ENCODE results near the gene ZNF32.
"Not testable (repeated sequence)": the region's sequence is repeated elsewhere in the genome, so short reads cannot be mapped to it uniquely, and the experiment has no call there.

ZNF32 gene

DNA sequence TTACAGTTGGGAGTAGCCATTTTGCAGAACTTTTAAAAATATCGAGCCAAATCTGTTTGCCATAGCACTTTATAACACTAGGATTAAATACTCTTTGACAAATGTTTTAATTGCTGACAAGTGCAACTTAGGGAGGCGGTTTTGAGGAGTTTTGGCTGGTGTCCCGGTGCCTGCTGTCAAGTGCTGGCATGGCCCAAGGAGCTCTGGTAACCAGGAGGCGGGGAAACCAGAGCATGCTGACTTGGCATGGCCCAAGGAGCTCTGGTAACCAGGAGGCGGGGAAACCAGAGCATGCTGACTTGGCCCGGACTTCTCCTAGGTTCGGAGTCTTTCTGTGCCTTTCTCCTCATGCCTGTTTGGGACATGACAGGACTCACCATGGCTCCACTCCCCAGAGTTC, 30.8 kb upstream of the ZNF32 start:
- DNase-seq, result no peak

DNA sequence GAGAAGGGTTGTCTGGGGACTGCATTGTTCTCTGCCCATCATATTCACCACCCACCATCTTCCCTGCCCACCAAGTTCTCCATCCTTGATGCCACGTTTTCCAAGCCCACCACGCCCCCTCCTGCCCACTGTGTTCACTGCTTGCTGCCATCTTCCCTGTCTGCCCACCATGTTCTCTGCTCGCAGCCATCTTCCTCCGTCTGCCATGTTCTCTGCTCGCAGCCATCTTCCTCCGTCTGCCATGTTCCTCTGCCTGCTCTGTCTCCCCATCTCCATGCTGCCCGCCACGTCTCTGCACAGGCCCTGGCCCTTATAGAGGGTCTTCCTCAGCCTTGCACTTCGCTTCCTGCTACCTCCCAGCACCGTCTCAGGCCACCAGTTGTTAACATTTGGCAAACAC, 30.0 kb upstream of the ZNF32 start:
- DNase-seq, result no peak

DNA sequence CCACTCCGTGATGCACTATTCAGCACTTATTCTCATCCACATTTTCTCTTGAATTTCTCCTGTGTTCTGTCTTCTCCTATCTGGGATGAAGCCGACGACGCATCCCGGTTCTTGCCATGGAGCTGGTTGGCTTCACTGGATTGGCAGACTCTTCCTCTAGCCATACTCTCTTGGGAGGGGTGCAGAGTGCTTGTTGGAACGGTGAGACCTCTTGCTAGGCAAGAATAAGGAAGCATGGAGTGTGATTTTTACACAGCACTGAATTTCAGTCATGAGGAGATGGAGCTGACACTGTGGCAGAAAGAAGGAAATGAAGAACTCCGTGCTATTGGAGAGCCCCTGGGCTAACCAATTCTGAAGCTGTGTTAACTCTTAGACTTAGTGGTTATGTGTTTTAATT, 28.2 kb upstream of the ZNF32 start:
- DNase-seq, result no peak

DNA sequence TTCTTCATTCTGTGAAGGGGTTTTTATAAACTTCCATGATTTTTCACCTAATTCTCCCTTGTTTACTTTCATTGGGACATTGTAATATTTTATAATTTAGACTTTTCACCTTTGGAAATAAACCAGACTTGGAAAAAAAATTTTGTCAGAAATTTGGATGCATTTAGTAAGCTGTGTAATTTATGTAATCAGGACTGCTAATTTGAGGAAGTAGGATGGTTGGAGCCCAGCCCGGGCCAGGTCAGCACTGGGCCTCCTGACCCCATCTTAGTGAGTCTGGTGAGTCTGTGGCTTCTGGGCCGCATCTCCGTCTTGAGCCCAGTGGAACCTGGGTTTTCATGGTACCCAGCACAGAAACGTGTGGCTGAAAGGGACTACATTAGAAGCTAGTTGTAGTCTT, 27.6 kb upstream of the ZNF32 start:
- DNase-seq, result no peak

DNA sequence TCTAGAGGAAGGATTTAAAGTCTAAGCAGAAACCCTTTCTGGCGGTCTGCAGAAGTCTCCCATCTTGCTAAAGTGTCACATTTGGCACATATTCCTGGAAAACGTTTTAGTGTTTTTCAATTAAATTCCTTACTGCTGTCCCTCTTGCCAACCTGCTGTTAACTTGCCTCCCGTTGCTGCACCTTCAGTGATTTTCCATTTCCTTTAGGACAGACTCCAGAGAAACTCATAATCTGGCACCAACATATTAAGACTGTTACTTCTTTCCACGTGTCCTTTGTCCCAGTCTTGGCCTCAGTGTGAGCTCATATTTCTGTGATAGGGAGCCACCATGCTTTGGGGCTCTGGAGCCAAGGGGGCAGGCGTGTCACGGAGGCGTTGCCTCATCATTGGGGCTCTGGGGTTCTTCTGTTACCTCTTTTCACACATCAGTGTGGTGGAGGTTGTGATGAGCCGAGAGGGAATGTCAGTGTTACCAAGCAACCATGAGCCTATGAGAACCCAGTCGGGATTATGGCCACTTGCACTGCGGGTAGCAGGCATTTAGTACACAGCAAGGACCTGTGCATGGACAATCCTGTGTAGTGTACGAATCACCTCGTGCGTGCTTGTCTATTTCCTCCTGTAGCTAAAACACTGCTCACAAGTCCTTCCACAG, 26.0 kb upstream of the ZNF32 start:
- no peak for DNase-seq

DNA sequence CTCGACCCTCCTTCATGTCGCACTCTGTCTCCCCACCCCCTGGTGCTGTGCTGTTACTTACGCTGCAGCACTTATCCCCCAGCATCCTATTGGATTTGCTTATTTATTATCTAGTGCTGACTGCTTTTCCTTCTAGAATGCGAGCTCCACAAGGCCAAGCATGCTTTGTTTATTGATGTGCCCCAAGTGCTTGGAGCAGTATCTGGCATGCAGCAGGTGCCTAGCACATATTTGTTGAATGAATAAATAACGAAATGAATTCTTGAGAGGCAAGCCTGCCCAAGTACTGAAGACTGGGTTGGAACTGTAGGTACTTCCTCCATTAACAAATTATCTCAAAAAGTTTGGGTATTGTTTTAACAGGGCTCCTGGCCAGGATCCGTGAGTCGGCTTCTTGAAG, 24.8 kb upstream of the ZNF32 start:
- no peak for DNase-seq

DNA sequence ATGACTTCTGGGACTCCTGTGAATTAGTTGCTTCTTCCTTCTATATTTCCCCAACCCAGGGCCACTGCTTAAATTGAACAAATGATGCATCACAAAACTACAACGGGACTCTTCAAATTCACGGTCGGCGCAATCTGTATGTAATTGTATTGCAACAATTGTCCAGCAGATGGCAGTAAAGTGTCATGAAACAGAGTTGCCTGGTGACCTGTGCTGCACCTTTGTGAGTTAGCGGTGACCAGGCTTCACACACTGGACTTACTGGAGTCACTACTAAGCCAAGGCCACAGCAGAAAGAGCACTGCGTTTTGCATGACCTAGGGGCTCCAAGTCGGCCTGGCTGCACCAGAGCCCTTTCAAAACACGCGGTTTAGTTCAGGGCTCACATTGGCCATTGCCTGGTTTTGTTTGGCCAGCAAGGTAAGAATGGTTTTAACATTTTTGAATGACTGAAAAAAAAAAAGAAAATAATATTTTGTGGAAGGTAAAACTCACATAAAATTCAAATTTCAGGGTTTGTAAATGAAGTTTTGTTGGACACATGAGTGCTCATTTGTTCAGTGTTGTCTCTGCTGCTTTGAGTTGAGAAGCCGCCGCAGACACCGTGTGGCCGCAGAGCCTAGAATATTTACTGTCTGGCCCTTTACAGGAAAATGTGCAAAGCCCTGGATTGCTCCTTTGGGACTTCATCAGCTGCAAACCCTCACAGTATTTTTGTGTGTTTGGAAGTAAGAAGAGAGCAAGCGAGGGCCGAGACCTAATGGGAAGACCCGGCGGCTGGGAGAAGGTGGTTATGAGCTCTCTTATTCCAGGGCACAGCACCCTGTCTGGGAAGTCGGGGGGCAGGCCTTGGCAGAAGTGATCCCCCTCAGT, 23.2 kb upstream of the ZNF32 start:
- DNase-seq, result no peak

DNA sequence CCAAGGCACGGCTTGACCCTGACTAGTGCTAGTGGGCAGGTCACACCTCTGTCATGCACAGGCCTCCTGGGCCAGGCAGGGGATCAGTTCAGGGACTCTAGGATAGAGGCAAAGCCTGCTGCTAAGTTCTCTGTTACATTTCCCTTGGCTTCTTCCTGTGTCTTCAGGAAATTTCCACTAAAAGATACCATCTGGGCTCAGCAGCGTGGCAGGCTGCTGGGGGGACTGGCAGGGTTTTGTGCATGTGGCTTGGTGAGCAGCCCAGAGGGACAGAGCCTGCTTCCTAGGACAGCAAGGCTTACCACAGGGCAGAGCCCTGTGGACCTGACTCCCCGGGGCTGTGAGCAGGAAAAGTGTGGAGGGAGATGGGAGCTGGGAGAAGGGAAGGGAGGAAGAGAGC, 20.7 kb upstream of the ZNF32 start:
- DNase-seq, result no peak

DNA sequence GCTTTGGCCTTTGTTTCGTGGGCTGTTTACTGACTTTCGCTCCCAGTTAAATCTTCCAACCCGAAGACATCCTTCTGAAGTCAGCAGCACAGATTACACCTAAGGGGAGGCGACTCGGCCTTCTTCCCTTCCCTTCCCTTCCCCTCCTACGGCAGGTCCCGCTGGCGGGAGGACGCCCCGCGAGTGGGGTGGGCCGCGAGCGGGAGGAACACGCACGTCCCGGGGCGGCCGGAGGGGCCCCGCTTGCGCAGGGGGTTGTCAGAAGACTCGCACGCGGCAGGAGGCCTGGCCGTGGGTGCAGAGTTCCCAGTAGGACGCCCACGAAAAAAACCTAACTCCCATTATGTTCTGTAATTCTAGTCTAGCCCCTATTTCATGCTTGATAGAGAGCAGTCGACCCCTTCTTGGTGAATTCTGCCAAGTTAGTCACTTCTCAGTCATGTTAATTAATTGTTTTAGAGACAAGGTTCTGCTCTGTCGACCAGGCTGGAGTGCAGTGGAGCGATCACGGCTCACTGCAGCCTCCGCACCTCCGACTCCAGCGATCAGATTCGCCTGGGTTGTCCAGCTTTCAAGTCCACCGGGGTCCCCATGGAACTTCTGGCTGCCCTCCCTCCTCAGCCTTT, 19.2 kb upstream of the ZNF32 start:
- DNase-seq, result no peak

DNA sequence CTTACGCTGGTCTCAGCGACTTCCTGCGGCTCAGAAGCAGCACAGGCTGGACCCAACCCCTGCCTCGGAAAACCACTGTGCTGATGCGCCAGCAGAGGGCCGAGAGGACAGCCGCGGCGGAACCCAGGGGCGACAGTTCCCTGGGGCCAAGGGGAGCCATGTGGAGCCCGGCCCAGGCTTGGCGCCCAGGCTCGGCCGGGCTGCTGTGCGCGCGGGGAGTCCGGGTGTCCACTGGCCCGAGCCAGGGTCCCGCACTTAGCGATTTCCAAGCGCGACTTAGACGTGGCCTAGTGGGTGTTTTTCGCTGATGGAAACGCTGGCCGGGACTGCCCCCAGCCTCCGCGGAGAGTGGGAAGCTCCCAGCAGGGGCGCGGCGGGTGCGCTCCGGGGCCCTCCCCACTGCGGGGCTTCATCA, 18.6 kb upstream of the ZNF32 start:
- DNase-seq, result no peak

DNA sequence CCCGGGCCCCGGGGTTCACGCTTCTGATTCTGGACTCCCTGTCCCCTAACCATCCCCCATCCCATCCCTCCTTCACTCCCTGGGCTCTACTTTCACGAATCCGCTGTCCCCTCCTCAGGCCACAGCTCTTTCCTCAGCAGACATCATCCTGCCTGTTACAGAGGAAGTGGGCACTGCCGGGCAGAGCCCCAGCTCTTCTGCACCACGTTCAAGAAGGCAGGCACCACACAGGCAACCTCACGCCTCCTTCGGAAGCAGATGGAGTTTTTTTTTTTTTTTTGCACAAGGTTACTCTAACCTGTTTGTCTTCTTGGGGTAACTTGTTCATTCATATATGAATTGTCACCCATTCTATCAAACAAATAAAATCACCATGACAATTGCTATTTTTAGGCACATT, 17.9 kb upstream of the ZNF32 start:
- DNase-seq, result no peak

DNA sequence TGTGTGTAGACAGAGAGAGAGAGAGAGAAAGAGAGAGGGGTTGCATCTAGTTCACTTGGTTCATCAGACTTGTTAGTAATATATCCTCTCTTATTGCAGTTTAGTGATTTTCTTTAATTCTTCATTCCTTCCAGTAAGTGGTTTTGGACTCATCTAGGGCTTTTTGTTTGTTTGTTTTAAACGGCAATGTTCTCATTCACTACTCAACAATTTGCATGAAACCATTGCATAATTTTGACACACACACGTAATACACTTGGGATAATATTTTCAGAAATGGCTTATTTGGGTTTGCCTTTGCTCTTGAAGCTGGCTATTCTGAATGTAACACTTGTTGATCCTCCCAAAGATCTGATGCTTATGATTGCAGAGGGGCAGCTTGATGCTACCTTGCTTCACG, 16.4 kb upstream of the ZNF32 start:
- no peak for DNase-seq

DNA sequence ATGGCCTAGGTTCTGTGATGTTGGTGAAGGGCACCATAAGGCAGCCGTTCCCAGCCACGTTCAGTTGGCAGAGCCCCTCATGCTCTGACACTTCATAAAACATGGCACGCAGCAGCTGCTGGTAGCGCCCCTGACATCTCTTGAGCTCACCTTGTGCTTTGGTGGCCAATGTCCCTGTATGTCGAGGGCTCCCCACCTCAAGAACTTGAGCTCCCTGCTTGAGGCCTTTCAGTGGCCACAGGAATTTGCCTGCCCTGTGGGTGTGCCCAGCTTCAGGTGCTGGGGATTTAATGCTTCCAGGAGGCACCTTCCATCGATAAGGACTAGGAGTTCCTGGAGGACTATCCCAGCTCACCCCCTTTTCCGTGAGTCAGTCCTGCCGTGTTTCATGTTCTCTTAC, 9.5 kb upstream of the ZNF32 start:
- DNase-seq, result no peak

DNA sequence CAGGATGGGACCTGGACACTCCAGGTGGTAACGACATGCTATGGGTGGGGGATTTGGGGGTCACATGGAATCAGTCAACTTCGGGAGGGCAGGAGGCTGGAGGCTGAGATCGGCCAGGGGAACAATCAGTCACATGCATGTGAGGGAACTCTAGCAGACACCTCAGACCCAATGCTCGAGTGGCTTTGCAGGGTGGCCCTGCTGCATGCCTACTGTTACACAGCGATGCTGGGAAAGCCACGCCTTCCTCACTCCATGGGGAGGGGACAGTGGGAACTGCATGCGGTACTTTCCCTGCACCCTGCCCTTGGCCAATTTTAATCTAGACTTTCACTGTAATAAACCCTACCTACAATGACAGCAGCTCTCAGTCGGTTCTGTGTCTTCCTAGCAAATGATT, 6.6 kb upstream of the ZNF32 start:
- no peak for DNase-seq

DNA sequence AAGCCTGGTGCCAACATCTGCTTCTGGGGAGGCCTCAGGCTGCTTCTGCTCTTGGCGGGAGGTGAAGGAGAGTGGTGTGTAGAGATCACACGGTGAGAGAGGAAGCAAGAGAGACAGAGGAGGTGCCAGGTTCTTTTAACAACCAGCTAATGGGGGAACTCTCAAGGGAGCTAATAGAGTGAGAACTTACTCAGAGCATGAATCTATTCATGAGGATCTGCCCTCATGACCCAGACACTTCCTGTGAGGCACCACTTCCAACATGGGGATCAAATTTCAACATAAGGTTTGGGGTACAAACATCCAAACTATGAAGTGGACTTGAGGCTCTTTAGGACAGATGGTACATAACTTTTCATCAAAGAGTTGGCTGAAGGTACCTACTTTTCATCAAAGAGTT, 5.1 kb upstream of the ZNF32 start:
- no peak for DNase-seq

DNA sequence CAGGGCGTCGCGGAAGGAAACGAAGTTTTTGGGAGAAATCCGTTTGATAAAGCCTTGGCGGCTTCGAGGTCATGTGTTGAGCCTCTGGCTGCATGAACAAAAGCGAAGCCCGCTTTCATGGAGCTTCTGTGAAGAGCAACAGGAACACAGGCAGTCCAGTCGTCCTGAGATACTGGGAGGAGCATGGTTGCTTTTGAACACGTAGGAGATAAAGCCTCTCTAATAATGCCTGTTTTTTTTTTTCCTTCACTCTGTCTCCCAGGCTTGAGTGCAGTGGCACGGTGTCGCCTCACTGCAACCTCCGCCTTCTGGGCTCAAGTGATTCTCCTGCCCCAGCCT, 473 bp upstream of the ZNF32 start:
- no peak for DNase-seq

DNA sequence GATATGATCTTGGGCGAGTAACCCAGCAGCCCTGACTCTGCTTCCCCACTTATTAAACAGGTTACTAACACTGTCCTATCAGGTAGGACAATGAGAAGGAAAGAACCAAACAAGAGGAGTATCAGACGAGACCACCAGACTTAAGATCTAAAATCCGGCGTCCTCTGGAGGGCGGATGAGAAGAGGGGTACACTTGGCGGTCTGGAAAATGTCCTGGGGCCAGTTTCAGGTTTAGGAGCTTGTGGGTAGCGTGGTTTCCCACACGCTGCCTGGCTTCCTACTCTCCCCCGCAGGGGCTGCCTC, 635 bp downstream of the ZNF32 start:
- DNase-seq, result no peak

DNA sequence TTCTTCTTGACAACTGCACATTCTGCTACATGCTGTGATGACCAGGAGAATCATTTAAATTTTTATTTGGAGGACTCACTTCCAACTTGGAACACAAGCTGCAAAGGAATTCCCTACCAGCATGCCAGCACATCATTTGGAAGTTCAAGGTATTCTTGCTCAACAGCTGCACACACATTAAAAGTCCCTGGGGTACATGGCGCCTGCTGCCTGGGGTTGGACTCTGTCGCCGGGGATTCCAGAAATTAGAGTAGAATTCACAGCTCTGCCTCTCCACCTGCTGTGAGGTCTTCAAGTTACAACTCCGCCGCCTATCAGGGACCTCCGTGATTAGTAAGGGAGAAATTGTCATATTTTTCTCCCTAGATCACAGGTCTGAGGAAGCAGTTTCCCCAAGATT, 1.1 kb downstream of the ZNF32 start:
- no peak for DNase-seq

DNA sequence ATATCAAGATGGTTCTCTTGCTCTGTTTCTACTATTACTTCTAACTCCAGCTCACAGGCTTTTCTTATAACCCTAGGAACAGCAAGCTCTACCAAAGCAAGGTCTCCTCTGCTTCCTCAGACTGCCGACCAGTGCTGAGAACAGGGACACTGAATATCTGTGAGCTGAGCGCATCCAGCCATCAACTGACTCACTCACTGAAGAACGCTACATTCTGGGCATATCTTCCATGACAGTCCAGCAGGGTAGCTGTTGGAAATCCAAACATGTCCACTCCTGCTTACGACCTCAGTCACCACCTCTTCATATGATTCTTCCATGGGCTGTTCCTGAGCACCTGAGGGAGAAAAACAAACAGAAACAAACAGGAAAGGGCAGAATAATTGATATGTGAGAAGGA, 2.8 kb downstream of the ZNF32 start:
- no peak for DNase-seq

DNA sequence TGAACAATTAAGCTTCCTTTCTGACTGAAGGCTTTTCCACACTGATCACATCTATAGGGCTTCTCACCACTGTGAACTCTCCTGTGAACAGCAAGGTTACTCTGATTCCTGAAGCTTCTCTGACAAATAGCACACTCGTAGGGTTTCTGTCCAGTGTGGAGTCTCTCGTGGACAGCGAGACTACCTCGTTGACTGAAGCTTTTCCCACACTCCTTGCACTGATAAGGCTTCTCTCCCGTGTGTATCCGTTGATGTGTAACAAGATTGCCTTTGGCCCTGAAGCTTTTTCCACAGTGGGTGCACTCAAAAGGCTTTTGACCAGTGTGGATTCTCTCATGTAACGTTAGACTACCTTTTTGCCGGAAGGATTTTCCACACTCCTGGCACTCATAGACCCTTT, 4.4 kb downstream of the ZNF32 start:
- no peak for DNase-seq

DNA sequence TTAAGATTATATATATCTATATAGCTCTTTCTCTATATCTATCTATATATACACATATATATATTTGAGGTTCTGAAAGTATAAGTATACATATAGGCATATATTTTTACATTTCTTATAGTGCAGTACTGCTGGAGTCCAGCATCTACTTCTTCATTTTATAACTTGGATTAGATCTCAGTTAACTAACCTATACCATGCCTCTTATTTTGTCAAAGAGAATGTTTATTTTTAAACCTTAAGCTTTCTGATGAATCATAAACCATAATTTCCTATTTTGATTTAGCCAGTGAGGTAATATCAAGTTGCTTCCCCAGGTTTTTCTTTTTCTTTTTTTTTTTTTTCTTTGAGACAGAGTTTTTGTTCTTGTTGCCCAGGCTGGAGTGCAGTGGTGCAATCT, 8.1 kb downstream of the ZNF32 start:
- DNase-seq, result no peak

DNA sequence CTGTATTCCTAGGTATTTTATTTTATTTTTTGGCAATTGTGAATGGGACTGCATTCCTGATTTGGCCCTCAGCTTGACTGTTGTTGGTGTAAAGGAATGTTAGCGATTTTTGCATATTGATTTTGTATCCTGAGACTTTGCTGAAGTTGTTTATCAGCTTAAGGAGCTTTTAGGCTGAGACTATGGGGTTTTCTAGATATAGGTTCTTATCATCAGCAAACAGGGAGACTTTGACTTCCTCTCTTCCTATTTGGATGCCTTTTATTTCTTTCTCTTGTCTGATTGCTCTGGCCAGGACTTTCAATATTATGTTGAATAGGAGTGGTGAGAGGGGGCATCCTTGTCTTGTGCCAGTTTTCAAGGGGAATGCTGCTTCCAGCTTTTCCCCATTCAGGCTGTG, 12.9 kb downstream of the ZNF32 start:
- not testable (repeated sequence) for DNase-seq

DNA sequence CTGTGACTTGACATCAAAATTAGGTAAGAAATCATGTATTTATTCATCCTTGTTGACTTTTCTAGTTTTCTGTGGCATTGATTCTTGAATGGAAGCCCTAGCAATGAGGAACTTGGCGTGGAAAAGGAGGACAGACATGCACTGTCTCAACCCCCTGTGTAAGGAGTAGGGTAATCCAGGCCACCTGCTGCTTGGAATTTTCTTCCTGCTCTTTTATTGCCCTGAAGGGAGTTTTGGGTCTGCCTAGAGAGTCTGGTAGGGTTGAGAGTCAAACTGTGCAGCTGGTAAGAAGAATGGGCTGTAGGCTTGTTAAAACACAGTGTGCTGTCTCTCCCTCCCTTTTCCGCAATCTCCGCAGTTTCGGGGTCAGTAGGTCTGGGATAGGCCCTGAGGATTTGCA, 19.7 kb downstream of the ZNF32 start:
- DNase-seq, result no peak

DNA sequence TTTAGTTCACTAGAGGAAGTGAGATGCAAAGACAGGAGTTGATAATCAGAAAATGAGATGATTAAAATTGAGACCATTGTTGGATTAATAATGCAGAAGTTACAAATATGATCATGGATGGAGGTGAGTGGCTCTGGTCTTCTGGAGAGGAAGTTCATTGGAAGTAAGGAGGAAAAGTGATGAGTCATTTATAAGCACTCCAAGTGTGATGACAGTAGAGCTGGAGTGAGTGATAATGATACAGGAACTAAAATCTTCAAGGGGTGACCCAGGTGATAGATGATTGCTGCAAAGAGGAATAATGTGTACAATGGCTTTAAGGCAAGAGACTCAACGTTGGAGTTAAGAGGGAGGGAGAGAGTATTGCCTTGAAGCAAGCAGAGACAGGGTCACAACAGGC, 20.7 kb downstream of the ZNF32 start:
- DNase-seq, result no peak

DNA sequence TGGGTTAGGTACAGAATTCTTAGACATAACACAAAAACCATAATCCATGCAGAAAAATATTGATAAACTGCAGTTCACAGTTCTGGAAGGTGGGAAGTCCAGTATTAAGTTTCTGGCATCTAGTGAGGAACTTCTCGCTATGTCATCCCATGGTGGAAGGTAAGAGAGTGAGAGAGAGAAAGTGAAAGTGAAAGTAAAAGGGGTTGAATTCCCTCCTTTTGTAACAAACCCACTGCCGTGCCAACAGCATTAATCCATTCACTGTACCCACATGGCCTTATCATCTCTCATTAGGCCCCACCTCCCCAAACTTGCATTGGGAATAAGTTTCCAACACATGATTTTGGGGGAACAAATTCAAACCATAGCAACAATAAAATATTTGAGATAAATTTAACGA, 25.3 kb downstream of the ZNF32 start:
- DNase-seq, result no peak
